GM18511 (cell line): ENCODE data around the gene PLEKHM3.

Experiments
- ATAC-seq: cut with Tn5 transposase; IDR thresholded peaks from one replicate; pipeline ENCODE4 v1.9.1; 2021; ENCODE audit warnings: mild to moderate bottlenecking, moderate library complexity; ENCODE audit not compliant: unreplicated experiment

The PLEKHM3 gene

GRCh38 chr2:207867905-207868304 lies 157.4 kb downstream of the PLEKHM3 start:
- ATAC-seq = no peak

- ATAC-seq = no peak
Measured at GRCh38 chr2:207867056-207867455, 158.3 kb downstream of the PLEKHM3 start.

GRCh38 chr2:207865210-207865609 lies 160.1 kb downstream of the PLEKHM3 start:
- no peak for ATAC-seq

GRCh38 chr2:207863345-207863744 lies 162.0 kb downstream of the PLEKHM3 start:
- ATAC-seq = no peak

- no peak for ATAC-seq
Measured at GRCh38 chr2:207861789-207862188, 163.5 kb downstream of the PLEKHM3 start.

GRCh38 chr2:207860685-207861084 lies 164.6 kb downstream of the PLEKHM3 start:
- ATAC-seq = no peak

GRCh38 chr2:207855591-207855990 lies 169.7 kb downstream of the PLEKHM3 start:
- ATAC-seq = no peak

GRCh38 chr2:207854484-207855440 lies 170.6 kb downstream of the PLEKHM3 start:
- ATAC-seq = no peak

GRCh38 chr2:207852791-207853190 lies 172.5 kb downstream of the PLEKHM3 start:
- no peak for ATAC-seq

- no peak for ATAC-seq
Measured at GRCh38 chr2:207849443-207849842, 175.9 kb downstream of the PLEKHM3 start.

GRCh38 chr2:207848545-207848928 lies 176.8 kb downstream of the PLEKHM3 start:
- no peak for ATAC-seq

- no peak for ATAC-seq
Measured at GRCh38 chr2:207847807-207848544, 177.4 kb downstream of the PLEKHM3 start.

GRCh38 chr2:207847098-207847806 lies 178.1 kb downstream of the PLEKHM3 start:
- ATAC-seq = no peak

- ATAC-seq = no peak
Measured at GRCh38 chr2:207845202-207845864, 180.0 kb downstream of the PLEKHM3 start.

GRCh38 chr2:207844648-207845047 lies 180.7 kb downstream of the PLEKHM3 start:
- ATAC-seq = no peak

GRCh38 chr2:207840101-207840500 lies 185.2 kb downstream of the PLEKHM3 start:
- ATAC-seq = no peak

- no peak for ATAC-seq
Measured at GRCh38 chr2:207839575-207839974, 185.8 kb downstream of the PLEKHM3 start.

- ATAC-seq = no peak
Measured at GRCh38 chr2:207839028-207839427, 186.3 kb downstream of the PLEKHM3 start.

- no peak for ATAC-seq
Measured at GRCh38 chr2:207836521-207837133, 188.7 kb downstream of the PLEKHM3 start.

- ATAC-seq = no peak
Measured at GRCh38 chr2:207835805-207836204, 189.5 kb downstream of the PLEKHM3 start.
